Chondrocyte (in vitro differentiated cells): ENCODE data around the gene PPARA. TPM values are rescaled to one million over a fixed set of nuclear protein-coding genes. Genes with fewer than 3 reads are reported as not detected.

Source experiments
- DNase-seq: peaks from one replicate; pipeline ENCODE4 v3.0.0; 2021; ENCODE audit warnings: mixed read lengths, low spot score
- H3K27ac Mint-ChIP-seq: one replicate; pipeline ENCODE4 v1.8.0; 2021; ENCODE audit warnings: mild to moderate bottlenecking, moderate library complexity, mixed read lengths; ENCODE audit not compliant: unreplicated experiment
- H3K27me3 Mint-ChIP-seq: 2 replicates; pipeline ENCODE4 v1.8.0; 2021; ENCODE audit warnings: low read depth, mixed read lengths
- H3K36me3 Mint-ChIP-seq: 2 replicates; pipeline ENCODE4 v1.8.0; 2021; ENCODE audit warnings: low read depth, mixed read lengths
- H3K4me1 Mint-ChIP-seq: 2 replicates; pipeline ENCODE4 v1.8.0; 2021; ENCODE audit warnings: low read depth, mild to moderate bottlenecking, mixed read lengths
- H3K4me3 Mint-ChIP-seq: one replicate; pipeline ENCODE4 v1.8.0; 2021; ENCODE audit warnings: mild to moderate bottlenecking, moderate library complexity, mixed read lengths; ENCODE audit not compliant: unreplicated experiment
- H3K9me3 Mint-ChIP-seq: 2 replicates; pipeline ENCODE4 v1.8.0; 2021; ENCODE audit warnings: low read depth, mixed read lengths
- total RNA-seq: library from RNA; stranded (reverse); gene quantifications from 3 replicates; pipeline ENCODE4 v1.2.1, GENCODE V29; 2021
- TF ChIP-seq, protein P1 (sequence below): fragments of 200-600 bp; sonication (generic); IDR thresholded peaks from 2 replicates; pipeline ENCODE4 v1.5.0; 2021; ENCODE audit warnings: antibody characterized with exemption, mild to moderate bottlenecking, moderate library complexity

Gene PPARA
- total RNA-seq, 1 donor from 2014 or later = 16.0 TPM

DNA sequence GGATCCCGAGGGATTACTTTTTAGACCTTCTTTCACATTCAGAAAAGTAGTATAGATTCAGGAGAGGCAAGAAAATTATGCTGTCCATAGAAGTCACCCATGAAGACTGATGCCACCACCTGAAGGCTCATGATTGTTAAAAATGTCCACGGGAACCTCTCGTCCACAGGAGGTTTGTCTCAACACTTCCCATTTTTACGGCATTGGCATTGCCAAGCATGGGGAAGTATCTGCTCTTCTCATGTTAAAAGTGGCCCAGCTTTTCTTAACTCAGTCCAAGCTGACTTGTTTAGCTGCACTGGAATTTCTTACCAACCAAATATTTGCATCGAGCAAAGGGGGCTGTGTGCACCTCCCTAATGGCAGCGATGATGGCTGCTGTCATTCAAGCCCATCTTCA, 90.2 kb downstream of the PPARA start:
- Mint-ChIP-seq H3K4me3 (no peak overlapping the region), H3K27ac (no peak overlapping the region), H3K9me3 (no peaks in the 10 kb centered on the region), H3K4me1 (peaks cover 5% of the 10 kb centered on the region), H3K36me3 (peaks cover 10% of the 10 kb centered on the region), H3K27me3 (no peaks in the 10 kb centered on the region)
- TF ChIP-seq, protein P1, sequence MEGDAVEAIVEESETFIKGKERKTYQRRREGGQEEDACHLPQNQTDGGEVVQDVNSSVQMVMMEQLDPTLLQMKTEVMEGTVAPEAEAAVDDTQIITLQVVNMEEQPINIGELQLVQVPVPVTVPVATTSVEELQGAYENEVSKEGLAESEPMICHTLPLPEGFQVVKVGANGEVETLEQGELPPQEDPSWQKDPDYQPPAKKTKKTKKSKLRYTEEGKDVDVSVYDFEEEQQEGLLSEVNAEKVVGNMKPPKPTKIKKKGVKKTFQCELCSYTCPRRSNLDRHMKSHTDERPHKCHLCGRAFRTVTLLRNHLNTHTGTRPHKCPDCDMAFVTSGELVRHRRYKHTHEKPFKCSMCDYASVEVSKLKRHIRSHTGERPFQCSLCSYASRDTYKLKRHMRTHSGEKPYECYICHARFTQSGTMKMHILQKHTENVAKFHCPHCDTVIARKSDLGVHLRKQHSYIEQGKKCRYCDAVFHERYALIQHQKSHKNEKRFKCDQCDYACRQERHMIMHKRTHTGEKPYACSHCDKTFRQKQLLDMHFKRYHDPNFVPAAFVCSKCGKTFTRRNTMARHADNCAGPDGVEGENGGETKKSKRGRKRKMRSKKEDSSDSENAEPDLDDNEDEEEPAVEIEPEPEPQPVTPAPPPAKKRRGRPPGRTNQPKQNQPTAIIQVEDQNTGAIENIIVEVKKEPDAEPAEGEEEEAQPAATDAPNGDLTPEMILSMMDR = no peak
- no peak for DNase-seq

DNA sequence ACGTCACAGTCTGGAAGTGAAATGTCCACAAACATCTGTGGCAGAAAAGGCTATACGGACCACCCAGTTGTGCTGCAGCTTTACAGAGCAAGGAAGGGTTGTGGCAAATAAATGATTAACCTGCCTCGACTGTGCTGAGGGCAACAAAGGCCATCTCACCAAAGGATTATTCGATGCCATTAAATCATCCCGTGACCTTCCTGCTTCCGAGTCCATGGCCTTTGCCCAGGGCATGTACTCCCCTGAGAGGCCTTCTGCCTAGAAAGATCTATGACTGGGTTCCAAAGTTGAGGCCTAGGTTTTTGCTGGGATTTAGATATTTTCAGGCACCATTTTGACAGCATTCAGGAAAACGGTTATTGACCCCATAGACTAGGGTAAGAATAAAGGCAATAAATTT, 90.6 kb downstream of the PPARA start:
- H3K27me3 Mint-ChIP-seq = no peaks in the 10 kb centered on the region
- H3K27ac Mint-ChIP-seq = no peak overlapping the region
- H3K36me3 Mint-ChIP-seq = peaks cover 9% of the 10 kb centered on the region
- no peaks in the 10 kb centered on the region for H3K9me3 Mint-ChIP-seq
- H3K4me1 Mint-ChIP-seq = peaks cover 8% of the 10 kb centered on the region
- no peak overlapping the region for H3K4me3 Mint-ChIP-seq
- TF ChIP-seq, protein P1 = no peak
- no peak for DNase-seq

DNA sequence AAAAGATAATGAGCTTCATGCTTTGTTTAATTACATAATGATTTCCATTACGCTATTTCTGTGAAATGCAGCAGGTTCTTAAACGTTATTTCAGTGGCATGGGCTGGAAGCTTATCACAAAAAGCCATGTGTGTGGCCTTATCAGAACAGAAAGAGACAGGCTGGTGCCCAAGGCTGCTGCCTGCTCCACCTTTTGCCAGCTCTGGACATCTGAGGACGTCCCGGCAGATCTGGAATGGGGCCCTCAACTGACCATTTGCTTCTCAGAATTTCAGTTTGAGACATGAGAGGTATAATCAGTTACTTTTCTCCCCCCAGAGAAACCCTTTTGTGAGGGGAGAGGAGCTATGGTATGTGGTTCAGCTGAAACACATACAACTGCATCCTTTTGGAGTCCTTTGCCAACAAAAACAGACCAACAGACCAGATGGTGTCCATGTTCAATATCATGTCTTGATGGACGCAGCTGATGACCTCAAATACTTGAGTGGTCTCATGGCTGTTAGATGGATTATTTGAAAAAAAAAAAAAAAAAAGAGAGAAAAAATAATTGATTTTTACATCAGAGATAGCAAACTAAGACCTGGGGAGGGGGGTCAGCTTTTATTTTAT, 91.2 kb downstream of the PPARA start:
- Mint-ChIP-seq H3K36me3 (peaks cover 8% of the 10 kb centered on the region), H3K4me1 (peaks cover 8% of the 10 kb centered on the region), H3K27ac (no peak overlapping the region), H3K4me3 (no peak overlapping the region), H3K9me3 (no peaks in the 10 kb centered on the region), H3K27me3 (no peaks in the 10 kb centered on the region)
- no peak for DNase-seq
- TF ChIP-seq, protein P1 = no peak

DNA sequence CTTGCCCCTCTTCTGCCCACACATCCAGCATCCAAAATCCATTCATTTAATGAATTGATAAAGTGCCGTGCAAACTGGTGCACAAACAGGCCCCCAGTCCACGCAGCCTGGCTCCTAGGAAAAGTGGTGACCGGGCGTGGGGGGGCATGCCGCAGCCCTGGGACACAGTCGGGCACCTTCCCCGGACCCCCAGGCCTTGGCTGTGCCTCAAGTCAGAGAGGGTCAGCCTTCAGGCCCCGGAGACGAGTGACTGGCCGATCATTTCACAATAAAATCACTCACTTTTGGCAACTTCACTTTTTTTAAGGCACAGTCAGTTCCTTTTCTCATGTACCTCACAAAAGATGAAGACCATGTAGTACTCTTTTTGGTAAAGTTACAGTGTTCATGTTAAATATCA, 91.8 kb downstream of the PPARA start:
- Mint-ChIP-seq H3K9me3 (no peaks in the 10 kb centered on the region), H3K36me3 (peaks cover 7% of the 10 kb centered on the region), H3K27me3 (no peaks in the 10 kb centered on the region), H3K4me3 (no peak overlapping the region), H3K4me1 (peaks cover 8% of the 10 kb centered on the region), H3K27ac (no peak overlapping the region)
- TF ChIP-seq, protein P1 = no peak
- DNase-seq = no peak

DNA sequence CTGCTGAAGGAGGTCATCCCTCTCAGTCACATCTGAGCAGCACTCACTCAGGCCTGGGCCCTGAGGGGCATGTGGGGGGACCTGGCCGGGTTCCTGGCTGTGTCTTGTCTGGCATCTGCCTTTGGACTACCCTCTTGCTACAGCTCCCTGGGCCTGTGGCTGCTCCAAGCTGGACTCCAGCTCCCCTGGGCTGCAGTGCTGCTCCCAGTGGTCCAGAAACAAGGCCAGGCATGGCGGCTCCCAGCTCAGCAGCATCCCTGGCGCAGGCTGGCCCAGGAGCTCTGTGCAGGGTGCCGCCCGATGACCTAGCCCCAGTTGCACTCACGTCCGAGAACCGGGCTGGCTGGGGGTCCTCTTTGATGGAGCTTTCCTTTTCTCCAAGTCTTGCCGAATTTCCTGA, 94.4 kb downstream of the PPARA start:
- peaks cover 2% of the 10 kb centered on the region for H3K36me3 Mint-ChIP-seq
- no peaks in the 10 kb centered on the region for H3K9me3 Mint-ChIP-seq
- DNase-seq = no peak
- H3K27ac Mint-ChIP-seq = no peak overlapping the region
- H3K4me1 Mint-ChIP-seq = peaks cover 13% of the 10 kb centered on the region
- no peak overlapping the region for H3K4me3 Mint-ChIP-seq
- TF ChIP-seq, protein P1 = no peak
- H3K27me3 Mint-ChIP-seq = no peaks in the 10 kb centered on the region
